ENCODE measurements around the gene TEX51. TPM values are rescaled to one million over a fixed set of nuclear protein-coding genes. Genes with fewer than 3 reads are reported as not detected.

TEX51 gene
- total and polyA plus RNA-seq, 11 donors = not detected

GRCh38 chr2:126884861-126885750, 13.6 kb upstream of the TEX51 start:
- no peak for DNase-seq

GRCh38 chr2:126885751-126886210, 12.9 kb upstream of the TEX51 start:
- intact Hi-C loops (cut with DNase I) = loop anchor here in 1 of 10 donors (10.0 kb wide), 1 partner anchor 91 kb away; no protein-coding TSS in a partner anchor
- Histone ChIP-seq H3K4me1 (peaks cover 0 to 11% (median 3%) of the 10 kb centered on the region in 12 donors), H3K4me3 (peak overlapping the region in 9 of 12 donors; percentile 29 to 51 (median 39)), H3K9me3 (no peaks in the 10 kb centered on the region), H3K27me3 (peaks cover 0 to 18% (median 5%) of the 10 kb centered on the region in 9 donors), H3K27ac (no peak overlapping the region), H3K36me3 (no peaks in the 10 kb centered on the region)
- peak in 1 of 5 donors; percentile 38 for DNase-seq
- WGBS, 4 donors = 36 to 65% (median 46%) methylated on average over 16 to 18 of the region's 18 CpGs
- peak in 1 of 4 donors; percentile 44 for ATAC-seq
- no peak for TF ChIP-seq POLR2A (IDR thresholded peaks at IDR 0.05)
- TF ChIP-seq CTCF (IDR thresholded peaks at IDR 0.05) = no peak

More at GRCh38 chr2:126884861-126885750, 13.6 kb upstream of the TEX51 start:
- intact Hi-C loops (cut with DNase I) = loop anchor here in 1 of 10 donors (10.0 kb wide), 1 partner anchor 90 kb away; no protein-coding TSS in a partner anchor
- no peak overlapping the region for H3K27ac ChIP-seq
- no peak overlapping the region for H3K4me3 ChIP-seq
- 80 to 89% (median 82%) methylated on average over 12 to 21 of the region's 21 CpGs for WGBS, 4 donors
- H3K36me3 ChIP-seq = no peaks in the 10 kb centered on the region
- H3K4me1 ChIP-seq = peaks cover 0 to 11% (median 3%) of the 10 kb centered on the region in 12 donors
- H3K27me3 ChIP-seq = peaks cover 0 to 18% (median 5%) of the 10 kb centered on the region in 9 donors
- ATAC-seq = peak in 1 of 4 donors; percentile 5
- TF ChIP-seq POLR2A (IDR thresholded peaks at IDR 0.05) (no peak), CTCF (IDR thresholded peaks at IDR 0.05) (no peak)
- H3K9me3 ChIP-seq = no peaks in the 10 kb centered on the region

GRCh38 chr2:126886211-126886915, 12.3 kb upstream of the TEX51 start:
- peaks cover 0 to 18% (median 5%) of the 10 kb centered on the region in 9 donors for H3K27me3 ChIP-seq
- H3K27ac ChIP-seq = no peak overlapping the region
- TF ChIP-seq CTCF (IDR thresholded peaks at IDR 0.05) = peak; percentile 44 to 73 (median 59)
- no peak for TF ChIP-seq POLR2A (IDR thresholded peaks at IDR 0.05)
- H3K36me3 ChIP-seq = no peaks in the 10 kb centered on the region
- peaks cover 0 to 11% (median 3%) of the 10 kb centered on the region in 12 donors for H3K4me1 ChIP-seq
- DNase-seq (peak; percentile 43 to 80 (median 52)), ATAC-seq (peak in 3 of 4 donors; percentile 68 to 92 (median 73))
- peak overlapping the region in 11 of 12 donors; percentile 4 to 51 (median 37) for H3K4me3 ChIP-seq
- no peaks in the 10 kb centered on the region for H3K9me3 ChIP-seq
- intact Hi-C loops (cut with DNase I) = loop anchor here in 1 of 10 donors (10.0 kb wide), 1 partner anchor 92 kb away; no protein-coding TSS in a partner anchor
- WGBS, 4 donors = 5 to 11% (median 7%) methylated on average over 15 to 40 of the region's 40 CpGs

All from heart left ventricle (tissue), 16 donors.